ENCODE data around the gene ANKRD9. TPM values are rescaled to one million over a fixed set of nuclear protein-coding genes. Genes with fewer than 3 reads are reported as not detected.
"Not testable (repeated sequence)": the region's sequence is repeated elsewhere in the genome, so short reads cannot be mapped to it uniquely, and the experiment has no call there.

Gene ANKRD9
- total RNA-seq, 1 experiment from 2014 or later, result 19.9 TPM

DNA sequence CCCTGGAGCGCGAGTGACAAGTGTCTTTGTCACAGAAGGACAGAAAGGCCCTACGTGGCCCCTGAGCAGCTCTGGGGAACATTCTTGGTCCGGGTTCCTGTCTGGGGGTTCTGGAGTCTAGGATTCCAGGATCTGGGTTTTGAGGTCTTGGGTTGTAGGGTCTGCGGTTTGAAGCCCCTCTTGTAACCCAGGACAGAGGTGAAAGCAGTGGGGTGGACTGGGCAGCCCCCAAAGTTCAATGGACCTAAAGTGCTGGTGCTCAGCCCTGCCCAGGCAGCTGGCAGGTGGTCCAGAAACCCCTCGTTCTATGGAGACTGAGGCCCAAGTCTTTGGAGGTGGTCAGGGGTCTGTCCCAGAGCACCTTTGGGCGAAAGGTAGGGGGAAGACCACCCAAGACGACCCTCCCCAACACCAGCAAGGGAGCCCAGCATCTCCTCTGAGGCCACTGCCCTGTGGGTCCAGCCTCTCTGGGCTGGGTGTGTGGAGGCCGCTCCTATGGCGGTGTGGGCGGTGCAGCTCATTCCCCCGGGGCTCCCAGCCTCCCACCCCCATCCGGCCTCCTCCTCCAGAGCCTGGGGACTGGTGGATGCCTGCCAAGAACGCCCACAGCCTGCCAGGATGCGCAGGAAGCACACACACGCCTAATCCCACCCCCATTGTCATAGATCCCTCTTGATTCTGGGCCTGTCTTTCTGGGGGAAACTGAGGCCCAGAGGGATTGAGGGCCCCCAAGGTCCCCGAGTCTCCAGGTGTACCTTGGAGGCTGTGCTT is 30.2 kb upstream of the ANKRD9 start:
- in situ Hi-C loops (cut with HindIII; ENCODE audit: low sequenced_read_pairs), result no loop called here

DNA sequence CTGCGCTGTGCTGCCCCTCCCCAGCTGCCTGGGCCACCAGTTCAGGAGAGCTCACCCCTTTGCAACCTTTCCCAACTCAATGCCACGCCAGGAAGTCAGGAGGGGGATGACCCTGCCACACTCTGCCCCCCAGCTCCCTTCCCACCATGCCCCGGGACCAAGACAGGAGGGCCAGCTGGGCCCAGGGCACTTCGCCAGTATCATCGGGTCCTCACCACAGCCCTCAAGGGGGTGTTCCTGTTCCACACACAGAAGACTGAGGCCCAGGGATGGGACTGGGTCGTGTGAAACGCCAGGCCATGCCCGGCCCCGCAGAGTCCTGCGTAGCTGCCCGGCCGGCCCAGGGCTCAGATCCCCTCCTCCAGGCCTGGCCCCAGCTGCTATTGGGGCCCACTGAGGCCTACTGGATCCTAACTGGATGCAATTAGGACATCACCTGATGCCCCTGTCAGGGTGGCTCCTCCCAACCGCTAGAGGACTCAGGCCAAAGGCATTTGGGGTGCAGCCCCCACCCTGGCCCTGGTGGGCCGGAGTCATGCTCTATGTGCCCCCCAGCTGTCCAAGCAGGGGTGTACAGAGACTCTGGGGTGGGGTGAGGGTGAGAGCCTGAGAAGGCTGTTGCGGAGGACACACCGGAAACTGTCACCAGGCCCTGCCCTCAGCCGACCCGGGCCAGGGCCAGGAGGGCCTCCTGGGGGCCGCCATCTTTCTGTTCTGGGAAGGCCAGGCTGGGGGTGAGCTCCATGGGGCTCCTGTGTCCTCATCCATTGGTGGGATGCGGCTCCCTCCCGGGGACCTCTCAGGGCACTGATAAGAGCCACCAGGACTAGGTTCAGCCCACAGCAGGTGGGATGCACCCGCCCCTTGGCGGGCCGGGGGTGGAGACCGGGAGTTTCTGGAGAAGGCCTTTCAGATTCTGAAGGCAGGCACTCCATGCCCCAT is 29.3 kb upstream of the ANKRD9 start:
- no peak for DNase-seq (ENCODE audit: low spot score)
- in situ Hi-C loops (cut with HindIII; ENCODE audit: low sequenced_read_pairs), result no loop called here

More for the DNA sequence above, 30.2 kb upstream of the ANKRD9 start:
- no peak for DNase-seq (ENCODE audit: low spot score)

DNA sequence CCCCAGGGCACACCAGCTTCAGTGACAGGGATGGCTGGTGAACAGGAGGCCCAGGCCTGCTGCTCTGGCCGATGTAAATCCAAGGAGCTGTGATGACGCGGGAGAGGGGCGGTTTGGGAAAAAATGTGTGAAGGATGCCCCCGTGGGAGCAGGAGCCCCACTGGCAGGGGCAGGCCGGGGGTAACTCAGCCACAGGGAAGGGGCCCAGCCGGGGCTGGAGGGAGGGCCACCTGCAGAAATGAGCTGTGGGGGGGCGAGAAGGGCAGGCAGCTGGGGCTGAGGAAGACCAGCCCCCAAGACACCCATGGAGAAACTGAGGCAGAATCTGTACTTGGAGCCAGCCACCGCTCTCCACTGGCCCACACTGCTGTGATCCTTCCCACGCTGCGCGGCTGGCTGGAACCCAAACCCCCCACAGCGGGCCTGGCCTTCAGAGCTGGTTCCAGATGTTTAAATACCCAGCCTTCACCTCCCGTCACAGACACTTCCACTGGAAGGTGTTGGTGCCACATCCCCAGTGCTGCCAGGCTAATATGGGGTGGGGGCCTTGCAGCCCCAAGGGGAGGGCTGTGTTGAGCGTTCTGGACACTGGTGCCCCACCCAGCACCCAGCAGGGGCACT is 28.5 kb upstream of the ANKRD9 start:
- no peak for DNase-seq (ENCODE audit: low spot score)
- in situ Hi-C loops (cut with HindIII; ENCODE audit: low sequenced_read_pairs), result no loop called here

DNA sequence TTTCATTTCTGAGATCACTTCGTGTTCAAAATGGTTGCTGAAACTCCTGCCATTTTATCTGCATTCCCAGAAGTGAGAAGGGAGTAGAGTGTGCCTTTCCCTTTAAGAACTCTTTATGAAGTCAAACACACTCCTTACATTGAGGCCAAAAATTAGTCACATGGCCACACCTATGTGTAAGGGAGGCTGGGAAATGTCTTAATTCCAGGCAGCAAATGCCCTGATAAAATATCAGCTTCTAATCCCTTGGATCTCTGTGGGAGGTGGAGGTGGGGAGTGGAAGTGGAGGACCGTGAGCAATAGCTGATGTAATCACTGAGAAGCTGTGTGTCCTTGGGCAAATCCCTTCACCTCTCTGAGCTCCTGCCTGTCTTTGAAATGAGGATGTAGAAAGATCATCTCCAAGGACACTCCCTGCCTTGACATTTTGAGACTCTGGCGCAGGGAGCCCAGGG is 22.7 kb upstream of the ANKRD9 start:
- in situ Hi-C loops (cut with HindIII; ENCODE audit: low sequenced_read_pairs), result no loop called here
- no peak for DNase-seq (ENCODE audit: low spot score)

DNA sequence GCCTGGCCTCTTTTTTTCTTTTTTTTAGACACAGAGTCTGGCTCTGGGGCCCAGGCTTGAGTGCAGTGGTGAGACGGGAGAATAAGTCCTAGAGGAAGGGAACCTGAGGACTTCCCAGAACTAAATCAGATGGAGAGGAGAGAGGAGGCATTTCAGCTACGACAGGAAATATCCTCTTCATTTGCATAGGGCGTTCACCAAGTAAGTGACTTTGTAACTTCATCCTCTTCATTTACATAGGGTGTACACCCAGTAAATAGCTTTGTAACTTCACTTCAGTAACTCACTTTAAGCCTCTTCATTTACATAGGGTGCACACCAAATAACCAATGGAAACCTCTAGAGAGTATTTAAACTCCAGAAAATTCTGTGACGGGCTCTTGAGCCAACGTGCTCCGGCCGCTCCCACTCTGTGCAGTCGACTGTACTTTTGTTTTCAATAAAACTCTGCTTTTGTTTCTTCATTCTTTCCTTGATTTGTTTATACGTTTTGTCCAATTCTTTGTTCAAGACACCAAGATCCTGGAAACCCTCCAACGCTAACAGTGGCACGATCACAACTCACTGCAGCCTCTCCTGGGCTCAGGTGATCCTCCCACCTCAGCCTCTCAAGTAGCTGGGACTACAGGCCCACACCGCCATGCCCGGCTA is 21.4 kb upstream of the ANKRD9 start:
- DNase-seq (ENCODE audit: low spot score), result no peak
- in situ Hi-C loops (cut with HindIII; ENCODE audit: low sequenced_read_pairs), result no loop called here

DNA sequence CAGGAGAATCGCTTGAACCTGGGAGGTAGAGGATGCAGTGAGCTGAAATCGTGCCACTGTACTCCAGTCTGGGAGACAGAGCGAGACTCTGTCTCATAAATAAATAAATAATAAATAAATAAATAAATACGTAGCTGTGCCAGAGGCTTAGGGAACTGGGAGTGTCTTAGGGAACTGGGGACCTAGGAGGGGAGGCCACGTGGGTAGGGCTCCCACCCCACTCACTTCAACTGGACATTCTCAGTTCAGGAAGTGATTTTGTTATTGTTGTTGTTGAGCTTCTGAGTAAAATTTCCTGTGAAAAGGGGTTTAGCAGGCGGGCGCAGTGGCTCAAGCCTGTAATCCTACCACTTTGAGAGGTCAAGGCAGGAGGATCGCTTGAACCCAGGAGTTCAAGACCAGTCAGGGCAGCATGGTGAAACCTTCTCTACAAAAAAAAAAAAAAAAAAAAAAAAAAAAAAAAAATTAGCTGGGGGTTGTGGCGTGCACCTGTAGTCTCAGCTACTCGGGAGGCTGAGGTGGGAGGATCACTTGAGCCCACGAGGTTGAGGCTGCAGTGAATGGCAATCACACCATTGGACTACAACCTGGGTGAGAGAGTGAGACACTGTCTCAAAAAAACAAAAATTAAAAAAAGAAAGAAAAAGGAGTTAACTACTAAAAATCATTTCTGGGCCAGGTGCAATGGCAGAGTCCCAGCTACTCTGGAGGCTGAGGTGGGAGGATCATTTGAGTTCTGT is 19.0 kb upstream of the ANKRD9 start:
- DNase-seq (ENCODE audit: low spot score), result no peak
- in situ Hi-C loops (cut with HindIII; ENCODE audit: low sequenced_read_pairs), result no loop called here

DNA sequence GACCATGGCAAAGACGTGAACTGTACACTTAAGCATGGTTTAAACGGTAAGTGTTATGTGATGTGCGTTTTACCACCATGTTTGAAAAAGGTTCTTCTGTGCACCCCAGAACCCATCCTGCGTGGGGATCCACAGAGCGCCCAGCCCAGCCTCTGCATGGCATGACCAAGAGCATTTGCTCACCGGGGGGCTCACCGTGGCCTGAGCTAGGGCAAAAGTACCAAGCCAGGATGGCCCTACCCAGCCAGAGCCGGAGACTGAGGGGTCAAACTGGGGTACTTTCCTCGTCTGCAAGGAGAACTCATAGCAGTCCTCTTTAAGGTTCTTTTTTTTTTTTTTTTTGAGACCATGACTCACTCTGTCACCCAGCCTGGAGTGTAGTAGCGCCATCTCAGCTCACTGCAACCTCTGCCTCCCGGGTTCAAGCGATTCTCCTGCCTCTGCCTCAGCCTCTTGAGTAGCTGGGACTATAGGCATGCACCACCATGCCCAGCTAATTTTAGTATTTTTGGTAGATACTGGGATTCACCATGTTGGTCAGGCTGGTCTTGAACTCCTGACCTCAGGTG is 16.4 kb upstream of the ANKRD9 start:
- DNase-seq (ENCODE audit: low spot score), result no peak
- in situ Hi-C loops (cut with HindIII; ENCODE audit: low sequenced_read_pairs), result no loop called here

DNA sequence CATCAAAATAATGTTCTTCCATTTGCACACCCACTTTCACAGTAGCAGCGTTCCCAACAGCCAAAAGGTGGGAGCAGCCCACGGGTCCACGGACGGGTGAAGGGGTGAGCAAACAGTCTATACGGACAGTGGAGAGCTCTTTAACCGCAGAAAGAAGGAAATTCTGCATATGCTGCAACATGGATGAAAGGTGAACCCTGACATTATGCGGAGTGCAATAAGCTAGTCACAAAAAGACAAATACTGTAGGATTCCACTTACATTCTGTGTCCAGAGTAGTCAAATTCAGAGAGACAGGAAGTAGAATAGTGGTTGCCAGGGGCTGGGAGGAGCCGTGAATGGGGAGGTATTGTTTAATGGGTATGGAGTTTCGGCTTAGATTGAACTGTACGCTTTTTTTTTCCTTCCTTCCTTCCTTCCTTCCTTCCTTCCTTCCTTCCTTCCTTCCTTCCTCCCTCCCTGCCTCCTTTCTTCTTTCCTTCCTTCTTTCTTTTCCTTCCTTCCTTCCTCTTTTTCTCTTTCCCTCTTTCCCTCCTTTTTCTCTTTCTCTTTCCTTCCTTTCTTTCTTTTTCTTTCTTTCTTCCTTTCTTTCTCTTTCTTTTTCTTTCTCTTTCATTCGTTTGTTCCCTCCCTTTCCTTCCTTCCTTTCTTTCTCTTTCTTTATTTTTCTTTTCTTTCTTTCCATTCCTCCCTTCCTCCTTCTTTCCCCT is 15.8 kb upstream of the ANKRD9 start:
- peak; percentile 72 for DNase-seq (ENCODE audit: low spot score)

DNA sequence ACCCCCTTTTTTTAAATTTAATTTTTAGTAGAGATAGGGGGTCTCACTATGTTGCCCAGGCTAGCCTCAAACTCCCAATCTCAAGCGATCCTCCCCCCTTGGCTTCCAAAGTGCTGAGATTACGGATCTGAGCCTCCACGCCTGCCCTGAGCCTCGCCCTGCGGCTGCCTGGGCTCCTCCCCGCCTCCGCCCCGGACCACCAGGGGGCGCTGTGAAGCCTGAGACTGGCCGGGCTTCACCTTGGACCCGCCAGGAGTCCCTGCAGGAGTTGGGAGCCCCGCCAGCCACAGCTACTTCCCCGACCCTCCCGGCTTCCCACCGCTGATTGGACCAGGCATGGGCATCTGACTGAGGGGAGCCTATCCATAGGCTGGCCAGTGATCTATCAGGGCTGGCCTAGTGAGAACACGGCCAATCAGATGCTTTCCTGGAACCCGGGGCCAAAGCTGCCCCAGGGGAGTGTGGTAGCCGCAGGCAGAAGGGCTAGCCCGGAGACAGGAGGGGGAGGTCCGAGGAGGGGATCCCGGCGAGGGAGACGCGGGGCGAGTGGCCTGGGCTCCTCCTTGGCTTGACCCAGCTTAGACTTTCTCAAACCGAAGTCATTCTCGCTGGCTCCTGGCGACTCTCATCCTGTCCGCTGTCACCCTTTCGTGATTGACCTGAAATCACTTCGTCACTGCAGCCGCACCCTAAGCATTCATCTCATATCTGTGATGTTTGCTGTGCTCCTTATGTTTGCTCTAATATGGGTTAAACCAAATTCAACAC is 15.1 kb upstream of the ANKRD9 start:
- DNase-seq (ENCODE audit: low spot score), result peak; percentile 98
- in situ Hi-C loops (cut with HindIII; ENCODE audit: low sequenced_read_pairs), result no loop called here

More for the DNA sequence above, 15.8 kb upstream of the ANKRD9 start:
- in situ Hi-C loops (cut with HindIII; ENCODE audit: low sequenced_read_pairs), result no loop called here

DNA sequence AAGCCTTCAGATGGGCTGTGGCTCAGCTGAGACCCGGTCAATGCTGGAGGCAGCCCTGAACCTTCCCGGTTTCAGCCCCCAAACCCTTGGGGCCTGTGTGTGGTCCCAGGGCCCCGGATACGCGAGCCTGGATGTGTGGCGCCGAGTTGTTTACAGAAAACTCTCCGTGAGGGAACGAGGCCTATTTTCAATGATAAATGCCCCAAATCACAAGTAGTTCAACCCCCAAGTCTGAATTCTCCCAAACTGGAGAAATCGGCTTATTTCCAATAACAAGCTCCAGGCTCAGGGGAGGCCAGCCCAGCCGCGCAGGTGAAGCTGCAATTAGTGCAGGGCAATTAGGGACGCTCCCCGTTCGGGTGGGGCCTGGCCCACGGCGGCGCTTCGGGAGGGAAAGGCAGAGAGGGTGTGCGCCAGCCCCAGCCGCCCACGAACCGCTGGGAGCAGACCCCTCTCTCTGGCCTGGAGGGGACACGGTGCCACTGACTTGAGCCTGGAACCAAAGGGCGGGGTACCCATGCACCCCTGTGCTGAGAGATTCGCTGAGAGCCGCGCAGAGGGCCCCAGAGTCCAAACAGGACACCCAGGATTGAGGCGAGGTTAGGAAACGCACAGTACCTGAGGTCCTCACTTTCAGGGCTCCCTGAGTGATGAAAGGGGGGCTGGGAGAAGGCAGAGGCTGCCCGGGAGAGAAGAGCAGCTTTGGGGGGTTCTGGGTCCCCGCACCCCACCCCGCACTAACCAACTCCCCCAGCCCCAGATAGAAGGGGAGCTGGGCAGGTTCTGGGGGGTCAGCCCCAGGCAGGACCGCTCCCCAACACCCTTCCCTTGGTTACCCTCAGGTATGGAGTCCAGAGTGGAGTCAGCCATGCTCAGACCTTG is 14.2 kb upstream of the ANKRD9 start:
- DNase-seq (ENCODE audit: low spot score), result no peak
- in situ Hi-C loops (cut with HindIII; ENCODE audit: low sequenced_read_pairs), result no loop called here

DNA sequence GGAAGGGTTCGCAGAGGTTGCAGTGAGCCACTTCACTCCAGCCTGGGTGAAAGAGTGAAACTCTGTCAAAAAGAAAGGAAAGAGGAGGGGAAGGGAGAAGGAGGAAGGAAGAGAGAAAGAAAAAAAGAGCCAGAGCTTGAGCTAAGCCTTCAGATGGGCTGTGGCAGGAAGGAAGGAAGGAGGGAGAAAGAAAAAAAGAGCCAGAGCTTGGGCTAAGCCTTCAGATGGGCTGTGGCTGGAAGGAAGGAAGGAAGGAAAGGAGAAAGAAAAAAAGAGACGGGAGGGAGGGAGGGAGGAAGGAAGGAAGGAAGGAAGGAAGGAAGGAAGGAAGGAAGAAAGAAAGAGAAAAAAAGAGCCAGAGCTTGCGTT is 13.6 kb upstream of the ANKRD9 start:
- DNase-seq (ENCODE audit: low spot score), result no peak
- in situ Hi-C loops (cut with HindIII; ENCODE audit: low sequenced_read_pairs), result no loop called here

DNA sequence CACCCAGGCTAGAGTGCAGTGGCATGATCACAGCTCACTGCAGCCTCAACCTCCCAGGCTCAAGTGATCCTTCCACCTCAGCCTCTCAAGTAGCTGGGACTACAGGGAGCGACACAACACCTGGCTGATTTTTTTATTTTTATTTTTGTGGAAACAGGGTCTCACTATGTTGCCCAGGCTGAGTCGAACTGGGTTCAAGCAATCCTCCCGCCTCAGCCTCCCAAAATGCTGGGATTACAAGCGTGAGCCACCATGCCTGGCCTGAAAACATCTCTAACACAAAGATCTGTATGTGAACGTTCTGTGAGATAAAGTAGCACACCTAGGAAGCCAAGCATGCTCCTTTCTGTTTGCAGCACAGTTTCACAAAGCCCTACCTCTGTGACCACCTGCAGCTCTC is 10.1 kb upstream of the ANKRD9 start:
- DNase-seq (ENCODE audit: low spot score); in situ Hi-C loops (cut with HindIII; ENCODE audit: low sequenced_read_pairs): not testable (repeated sequence)

DNA sequence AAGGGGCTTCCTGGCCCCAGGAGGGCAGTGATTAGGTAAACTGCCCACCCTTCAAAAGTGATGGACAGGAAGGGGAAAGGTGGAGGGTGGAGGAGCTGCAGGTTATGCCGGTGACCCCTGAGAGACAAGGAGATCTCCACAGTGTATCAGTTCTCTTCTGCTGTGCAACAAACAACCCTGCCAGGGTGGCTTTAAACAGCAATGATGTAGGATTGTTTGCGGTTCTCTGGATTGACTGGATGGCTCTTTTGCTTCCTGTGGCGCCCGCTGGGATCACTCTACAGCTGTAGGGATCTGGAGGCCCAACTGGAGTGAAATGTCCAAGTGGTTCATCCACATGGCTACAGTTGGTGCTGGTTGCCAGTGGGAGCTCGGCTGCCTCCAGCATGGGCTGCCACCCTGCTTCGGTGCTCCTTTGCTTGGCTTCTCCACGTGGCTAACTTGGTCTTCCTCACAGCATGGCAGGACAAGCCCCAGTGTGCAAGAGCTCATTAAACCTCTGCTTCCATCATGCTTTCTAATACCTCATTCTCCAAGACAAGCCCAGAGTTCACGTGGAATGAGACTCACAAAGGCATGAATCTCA is 8.6 kb upstream of the ANKRD9 start:
- DNase-seq (ENCODE audit: low spot score), result no peak
- in situ Hi-C loops (cut with HindIII; ENCODE audit: low sequenced_read_pairs), result no loop called here

DNA sequence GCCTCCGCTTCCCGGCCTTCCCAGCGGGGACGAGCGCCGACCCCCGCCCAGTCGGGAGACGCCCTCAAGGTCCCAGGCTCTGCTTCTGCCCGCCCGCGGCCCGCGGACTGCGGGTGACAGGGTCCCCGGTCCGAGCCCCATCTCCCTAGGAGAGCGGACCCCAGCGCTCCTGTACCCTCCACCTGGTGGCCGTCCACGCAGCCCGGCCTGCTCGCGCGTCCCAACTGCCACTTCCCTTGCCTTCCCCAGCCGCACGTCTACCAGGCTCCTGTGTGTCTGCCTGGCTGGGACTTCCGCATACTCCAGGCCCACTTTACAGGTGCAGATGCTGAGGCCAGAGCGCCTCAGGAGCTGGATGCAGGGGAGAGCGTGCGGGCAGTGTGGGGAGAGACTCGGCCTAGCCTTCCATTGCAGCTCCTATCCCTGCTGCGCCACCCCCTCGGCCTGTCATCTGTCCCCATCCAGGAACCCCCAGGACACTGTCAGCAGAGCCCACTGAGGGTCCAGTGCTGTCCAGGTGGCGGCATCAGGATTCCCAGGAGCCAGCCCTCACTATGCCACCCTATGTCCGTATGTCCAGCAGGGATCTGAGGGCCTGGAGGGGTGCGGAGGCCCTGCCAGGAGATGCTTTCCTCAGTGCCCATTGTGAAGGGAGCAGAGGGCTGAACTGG is 8.0 kb upstream of the ANKRD9 start:
- in situ Hi-C loops (cut with HindIII; ENCODE audit: low sequenced_read_pairs), result no loop called here
- no peak for DNase-seq (ENCODE audit: low spot score)
